Ammon's horn (tissue), 1 donor: Measurements from ENCODE around the gene SIN3A.
"Not testable (repeated sequence)": the region's sequence is repeated elsewhere in the genome, so short reads cannot be mapped to it uniquely, and the experiment has no call there.

ENCODE experiments used
- DNase-seq: peaks from one replicate; pipeline ENCODE4 v3.0.0-alpha.2; 2016; ENCODE audit warnings: low spot score

The SIN3A gene

GRCh38 chr15:75356517-75356916 lies 95.0 kb downstream of the SIN3A start:
- DNase-seq, result no peak

DNA sequence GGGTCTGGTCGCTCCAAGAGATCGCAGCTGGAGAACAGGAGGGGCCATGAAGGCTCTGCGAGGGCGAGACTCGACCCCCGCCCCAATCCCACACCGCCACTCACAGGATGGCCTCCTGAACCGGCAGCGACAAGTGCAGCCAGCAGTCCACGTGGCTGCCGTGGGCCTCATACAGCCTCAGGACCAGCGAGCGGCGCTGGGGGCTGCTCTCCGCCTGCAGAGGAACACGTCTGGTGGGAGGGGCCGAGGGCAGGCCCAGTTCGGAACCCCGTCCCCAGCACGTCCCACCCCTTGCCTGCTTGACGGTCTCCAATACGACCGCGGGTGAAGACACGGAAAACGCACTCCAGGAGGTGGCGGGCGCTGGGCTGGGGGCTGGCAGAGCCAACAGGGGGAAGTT lies 95.5 kb downstream of the SIN3A start:
- DNase-seq, result no peak

DNA sequence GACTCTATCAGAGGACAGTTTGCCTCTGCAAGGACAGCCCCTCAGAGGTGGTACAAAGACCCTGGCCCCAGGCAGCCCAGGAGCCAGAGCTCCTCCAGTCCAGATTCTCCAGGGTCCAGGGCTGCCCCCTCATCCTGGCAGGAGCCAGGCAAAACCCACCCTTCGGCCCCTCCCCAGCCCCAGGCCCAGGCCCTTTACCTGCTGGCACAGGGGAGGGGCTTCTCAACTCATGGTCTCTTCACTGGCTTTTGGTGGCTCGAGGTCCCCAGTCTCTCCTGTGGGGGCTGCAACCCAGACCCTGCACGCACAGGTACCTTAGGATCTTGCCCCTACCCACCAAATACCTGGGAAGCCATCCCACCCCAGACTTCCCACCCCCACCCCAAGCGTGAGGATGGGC lies 96.1 kb downstream of the SIN3A start:
- DNase-seq, result no peak

GRCh38 chr15:75354454-75354853 lies 97.0 kb downstream of the SIN3A start:
- DNase-seq, result no peak

DNA sequence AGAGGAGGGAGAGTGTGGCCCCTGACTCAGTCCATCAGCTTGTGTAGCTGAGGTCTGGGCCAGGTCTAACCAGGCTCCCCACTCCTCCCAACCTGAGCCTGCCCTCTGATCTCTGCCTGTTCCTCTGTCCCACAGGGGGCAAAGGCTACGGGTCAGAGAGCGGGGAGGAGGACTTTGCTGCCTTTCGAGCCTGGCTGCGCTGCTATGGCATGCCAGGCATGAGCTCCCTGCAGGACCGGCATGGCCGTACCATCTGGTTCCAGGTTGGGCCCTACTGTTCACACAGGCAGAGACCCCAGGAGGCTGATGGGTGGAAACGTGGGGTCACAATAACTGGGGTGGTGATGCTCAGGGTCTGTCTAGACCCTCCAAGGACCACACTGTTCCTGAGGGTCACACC lies 97.9 kb downstream of the SIN3A start:
- no peak for DNase-seq

DNA sequence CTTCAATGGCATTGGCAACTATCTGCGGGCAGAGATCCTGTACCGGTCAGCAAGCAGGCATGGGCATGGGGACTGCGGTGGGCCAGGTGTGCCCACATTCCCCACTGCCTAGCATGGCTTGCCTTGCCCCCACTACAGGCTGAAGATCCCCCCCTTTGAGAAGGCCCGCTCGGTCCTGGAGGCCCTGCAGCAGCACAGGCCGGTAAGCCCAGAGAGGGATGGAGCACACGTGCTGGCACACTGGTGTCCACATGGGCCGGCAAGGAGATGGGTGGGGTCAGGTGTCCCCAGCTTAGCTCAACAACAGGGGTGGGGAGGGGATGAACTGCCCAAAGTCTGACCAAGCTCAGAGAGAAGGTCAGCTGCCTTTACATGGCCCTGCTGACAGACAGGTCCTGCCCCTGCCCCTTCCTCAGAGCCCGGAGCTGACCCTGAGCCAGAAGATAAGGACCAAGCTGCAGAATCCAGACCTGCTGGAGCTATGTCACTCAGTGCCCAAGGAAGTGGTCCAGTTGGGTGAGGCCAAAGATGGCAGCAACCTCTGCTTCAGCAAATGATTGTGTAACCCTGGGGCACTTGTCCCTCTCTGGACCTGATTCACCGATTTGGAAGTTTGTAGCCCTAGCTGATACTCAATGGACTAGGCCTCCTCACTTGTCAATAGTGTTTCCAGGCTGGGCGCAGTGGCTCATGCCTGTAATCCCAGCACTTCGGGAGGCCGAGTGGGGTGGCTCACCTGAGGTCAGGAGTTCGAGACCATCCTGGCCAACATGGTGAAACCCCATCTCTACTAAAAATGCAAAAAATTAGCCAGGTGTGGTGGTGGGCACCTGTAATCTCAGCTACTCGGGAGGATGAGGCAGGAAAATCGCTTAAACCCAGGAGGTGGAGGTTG lies 99.1 kb downstream of the SIN3A start:
- DNase-seq, result no peak

GRCh38 chr15:75350601-75351361 lies 100.7 kb downstream of the SIN3A start:
- no peak for DNase-seq

DNA sequence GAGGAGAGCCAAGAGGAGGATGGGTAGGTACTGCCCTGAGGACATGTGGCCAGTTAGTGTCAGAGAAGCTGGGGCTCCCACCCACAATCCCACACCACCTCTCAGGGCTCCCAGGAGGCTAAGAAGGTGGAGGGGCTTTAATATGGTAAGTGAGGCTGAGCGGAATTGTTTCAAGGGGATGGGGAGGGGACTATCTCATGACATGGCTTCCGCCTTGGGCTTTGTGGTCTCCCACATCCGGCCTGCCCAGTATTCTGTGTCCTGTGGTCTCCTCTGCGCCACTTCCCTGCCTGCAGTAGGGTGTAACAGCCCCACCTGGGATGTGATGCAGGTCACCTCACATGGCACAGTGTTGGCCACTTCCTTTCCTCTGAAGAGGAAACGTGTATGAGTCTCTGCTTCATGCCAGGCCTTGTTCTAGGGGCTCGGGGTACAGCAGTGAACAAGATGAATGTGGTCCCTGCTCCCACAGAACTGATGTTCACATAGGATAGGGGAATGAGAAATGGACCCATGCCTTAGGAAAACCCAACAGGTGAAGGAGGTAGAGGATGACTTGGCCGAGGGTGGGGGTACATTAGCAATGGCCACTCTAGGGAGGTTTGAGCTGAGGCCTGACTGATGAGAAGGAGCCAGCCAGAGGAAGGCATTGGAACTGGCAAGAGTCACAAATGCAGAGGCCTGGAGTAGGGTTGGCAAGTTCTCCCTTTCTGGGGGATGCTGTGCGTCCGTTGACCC lies 101.5 kb downstream of the SIN3A start:
- no peak for DNase-seq

DNA sequence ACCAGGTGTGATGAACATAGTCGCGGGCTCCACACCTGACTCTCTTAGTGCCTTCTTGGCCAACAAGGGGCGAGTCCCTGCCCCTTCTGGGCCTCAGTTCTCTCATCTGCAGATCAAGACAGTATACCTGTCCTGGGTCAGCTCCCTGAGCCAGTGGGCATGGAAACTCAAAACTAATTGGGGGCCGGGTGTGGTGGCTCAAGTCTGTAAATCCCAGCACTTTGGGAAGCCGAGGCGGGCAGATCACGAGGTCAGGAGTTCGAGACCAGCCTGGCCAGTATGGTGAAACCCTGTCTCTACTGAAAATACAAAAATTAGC lies 102.2 kb downstream of the SIN3A start:
- DNase-seq, result not testable (repeated sequence)

DNA sequence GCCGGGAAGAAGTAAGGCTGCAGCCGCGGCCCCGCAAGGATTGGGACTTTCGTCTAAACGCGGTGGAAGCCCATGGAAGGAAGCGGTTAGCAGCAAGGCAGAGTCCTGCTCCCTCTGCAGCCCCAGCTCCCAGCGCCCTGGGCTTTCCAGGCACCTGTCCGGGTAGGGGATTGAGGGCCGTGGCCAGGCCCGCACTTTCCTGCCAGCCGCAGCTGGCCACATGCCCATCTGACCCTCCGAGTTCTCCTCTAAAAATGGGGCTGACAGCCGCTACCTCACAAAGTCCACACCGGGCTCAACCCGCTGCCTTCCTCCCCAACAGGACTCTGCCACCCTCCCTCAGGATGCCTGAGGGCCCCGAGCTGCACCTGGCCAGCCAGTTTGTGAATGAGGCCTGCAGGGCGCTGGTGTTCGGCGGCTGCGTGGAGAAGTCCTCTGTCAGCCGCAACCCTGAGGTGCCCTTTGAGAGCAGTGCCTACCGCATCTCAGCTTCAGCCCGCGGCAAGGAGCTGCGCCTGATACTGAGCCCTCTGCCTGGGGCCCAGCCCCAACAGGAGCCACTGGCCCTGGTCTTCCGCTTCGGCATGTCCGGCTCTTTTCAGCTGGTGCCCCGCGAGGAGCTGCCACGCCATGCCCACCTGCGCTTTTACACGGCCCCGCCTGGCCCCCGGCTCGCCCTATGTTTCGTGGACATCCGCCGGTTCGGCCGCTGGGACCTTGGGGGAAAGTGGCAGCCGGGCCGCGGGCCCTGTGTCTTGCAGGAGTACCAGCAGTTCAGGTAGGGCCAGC lies 102.7 kb downstream of the SIN3A start:
- no peak for DNase-seq

GRCh38 chr15:75348034-75348561 lies 103.4 kb downstream of the SIN3A start:
- DNase-seq, result no peak

DNA sequence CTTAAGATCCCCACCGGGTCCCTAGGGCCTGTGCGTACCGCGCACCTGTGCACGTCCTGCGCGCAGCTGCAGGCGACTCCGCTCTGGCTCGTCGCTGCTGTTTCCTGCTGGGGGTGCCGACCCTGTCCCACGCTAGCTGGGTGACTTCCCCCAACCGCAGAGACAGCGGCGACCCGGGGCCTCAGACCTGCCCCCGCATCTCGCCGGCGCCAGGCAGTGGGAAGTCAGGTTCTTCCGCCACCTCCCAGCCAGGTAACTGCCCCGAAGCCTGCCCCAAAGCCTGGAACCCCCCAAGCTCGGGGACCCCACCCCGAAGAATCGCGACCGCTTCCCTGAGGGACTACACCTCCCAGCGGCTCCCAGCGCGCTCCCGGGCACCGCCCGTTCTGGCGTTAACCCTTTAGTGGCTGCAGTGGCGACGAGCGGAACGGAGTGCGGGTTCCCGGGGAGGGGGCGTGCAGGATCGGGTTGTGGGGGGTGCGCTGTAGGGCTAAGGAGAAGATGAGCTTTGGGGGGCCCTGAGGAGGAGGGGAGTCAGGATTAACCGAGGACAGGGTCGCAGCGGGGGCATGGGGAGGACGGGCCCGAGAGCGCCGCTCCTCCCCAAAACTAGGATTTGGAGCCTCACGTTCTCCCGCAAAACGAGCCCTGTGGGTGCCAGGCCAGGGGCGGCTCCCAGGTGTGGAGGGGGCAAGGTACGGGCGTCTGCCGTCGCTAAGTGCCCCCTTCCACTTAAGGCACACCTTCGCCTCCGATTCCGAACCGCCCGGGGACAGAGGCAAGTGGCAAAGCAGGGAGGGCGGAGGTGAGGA lies 104.1 kb downstream of the SIN3A start:
- DNase-seq, result peak; percentile 73

GRCh38 chr15:75346796-75347221 lies 104.7 kb downstream of the SIN3A start, which contains the start of gene NEIL1:
Gene NEIL1, plus strand, starts transcription at chr15:75347039. Its CDS starts 1,867 bp downstream, at chr15:75348906.
- no peak for DNase-seq

- DNase-seq, result not testable (repeated sequence)
These were observed 107.5 kb downstream of the SIN3A start for GRCh38 chr15:75343953-75344352.

DNA sequence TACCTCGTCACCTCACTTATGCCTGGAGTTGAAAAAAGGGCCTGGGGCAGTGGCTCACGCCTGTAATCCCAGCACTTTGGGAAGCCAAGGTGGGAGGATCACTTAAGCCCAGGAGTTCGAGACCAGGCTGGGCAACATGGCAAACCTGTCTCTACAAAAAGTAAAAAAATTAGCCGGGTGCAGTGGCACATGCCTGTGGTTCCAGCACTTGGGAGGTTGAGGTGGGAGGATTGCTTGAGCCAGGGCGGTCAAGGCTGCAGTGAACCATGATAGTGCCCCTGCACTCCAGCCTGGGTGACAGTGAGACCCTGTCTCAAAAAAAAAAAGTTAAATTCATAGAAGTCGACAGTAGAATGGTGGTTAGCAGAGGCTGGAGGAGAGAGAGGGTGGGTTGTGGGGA lies 109.3 kb downstream of the SIN3A start:
- DNase-seq, result no peak

GRCh38 chr15:75339531-75340240 lies 111.8 kb downstream of the SIN3A start:
- DNase-seq, result no peak

- no peak for DNase-seq
These were observed 112.7 kb downstream of the SIN3A start for GRCh38 chr15:75338661-75339240.

DNA sequence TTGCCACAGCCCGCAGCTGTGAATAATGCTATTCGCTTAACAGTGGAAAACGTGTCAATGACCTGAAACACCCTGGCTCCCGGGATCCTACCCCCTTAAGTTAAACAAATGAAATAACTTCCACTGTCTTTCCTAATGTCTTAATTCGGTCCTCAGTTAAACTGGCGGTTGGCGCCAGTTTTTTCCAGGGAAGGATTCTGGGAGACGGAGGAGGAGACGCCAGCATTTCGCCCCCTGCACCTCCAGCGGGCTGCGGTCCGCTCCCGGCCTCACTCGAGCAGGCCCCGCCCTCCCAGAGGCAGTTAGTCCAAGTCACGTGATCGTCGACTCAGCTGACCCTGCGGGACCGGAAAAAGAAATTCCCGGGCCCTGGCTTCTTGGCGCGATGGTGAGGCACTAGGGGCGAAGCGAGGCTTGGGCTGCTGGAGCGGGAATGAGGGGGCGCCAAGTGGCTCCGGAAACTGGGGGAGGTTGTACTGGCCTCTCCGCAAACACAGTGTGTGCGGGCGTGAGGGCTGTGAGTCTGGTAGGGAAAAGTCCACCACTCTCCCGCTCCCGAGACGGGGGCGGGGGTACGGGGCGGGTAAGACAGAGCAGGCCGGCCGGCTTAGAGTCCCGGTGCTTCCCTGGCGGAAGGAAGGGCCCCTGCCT lies 115.7 kb downstream of the SIN3A start, which contains the start of gene COMMD4:
Gene COMMD4 (plus strand): TSS at position 359 of the 651 bp plus-strand sequence. CDS start 27 bp downstream, at position 386.
- DNase-seq, result peak; percentile 94

DNA sequence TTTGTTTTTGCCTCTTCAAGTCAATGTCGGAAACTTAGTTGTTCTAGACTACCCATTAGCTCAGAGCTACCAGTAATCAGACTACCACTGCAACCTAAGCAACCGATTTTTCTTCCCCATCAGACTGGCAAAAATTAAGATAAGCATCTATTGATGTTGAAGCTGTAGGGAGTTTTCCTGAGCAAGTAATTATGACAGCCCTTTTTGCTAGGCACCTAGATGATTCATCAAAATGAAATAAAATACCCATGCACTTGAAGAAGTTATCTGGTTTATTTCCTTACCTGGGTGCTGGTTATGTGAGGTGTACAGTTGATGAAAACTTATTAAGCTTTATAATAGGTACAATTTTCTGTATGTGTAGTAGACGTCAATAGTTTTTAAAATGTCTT lies 116.2 kb downstream of the SIN3A start:
- no peak for DNase-seq
